GM23338 (cell line): ENCODE data around the gene SMARCE1. TPM values are rescaled to one million over a fixed set of nuclear protein-coding genes. Genes with fewer than 3 reads are reported as not detected.

Experiments
- ATAC-seq: fragments of 200-7000 bp; cut with Tn5 transposase; 3 replicates; pipeline ENCODE4 v1.9.1; 2020
- DNase-seq: peaks from one replicate; pipeline ENCODE4 v3.0.0-alpha.2; 2015; ENCODE audit warnings: low spot score
- H2AFZ ChIP-seq: fragments of 200-600 bp; sonication (generic); 2 replicates; pipeline ENCODE4 v1.8.0; 2016; ENCODE audit warnings: antibody characterized with exemption, mild to moderate bottlenecking, moderate library complexity
- H3F3A ChIP-seq: fragments of 200-600 bp; sonication (generic); replicated peaks from 2 replicates; pipeline ENCODE4 v1.8.0; 2017; ENCODE audit warnings: antibody characterized with exemption, mixed run types, low read depth
- H3K27ac ChIP-seq: fragments of 200-600 bp; sonication (generic); 2 replicates; pipeline ENCODE4 v1.6.1; 2016; ENCODE audit warnings: low read depth
- H3K27me3 ChIP-seq: fragments of 200-600 bp; sonication (generic); 2 replicates; pipeline ENCODE4 v1.8.0; 2016; ENCODE audit warnings: mild to moderate bottlenecking, mixed run types, moderate library complexity; ENCODE audit not compliant: insufficient read depth
- H3K36me3 ChIP-seq: fragments of 200-600 bp; sonication (generic); 2 replicates; pipeline ENCODE4 v1.8.0; 2016; ENCODE audit warnings: mild to moderate bottlenecking; ENCODE audit not compliant: insufficient read depth
- H3K4me1 ChIP-seq: fragments of 200-600 bp; sonication (generic); 2 replicates; pipeline ENCODE4 v1.8.0; 2016; ENCODE audit warnings: mild to moderate bottlenecking, moderate library complexity; ENCODE audit not compliant: insufficient read depth
- H3K4me2 ChIP-seq: fragments of 200-600 bp; sonication (generic); 2 replicates; pipeline ENCODE4 v1.7.1; 2017; ENCODE audit warnings: mixed run types
- H3K4me3 ChIP-seq: fragments of 200-600 bp; sonication (generic); 2 replicates; pipeline ENCODE4 v1.6.1; 2016; ENCODE audit warnings: mixed run types
- H3K79me2 ChIP-seq: fragments of 200-600 bp; sonication (generic); replicated peaks from 2 replicates; pipeline ENCODE4 v1.8.0; 2017; ENCODE audit warnings: mild to moderate bottlenecking; ENCODE audit not compliant: insufficient read depth
- H3K9me2 ChIP-seq: fragments of 200-600 bp; sonication (generic); 2 replicates; pipeline ENCODE4 v1.8.0; 2017; ENCODE audit not compliant: insufficient read depth
- H4K20me1 ChIP-seq: fragments of 200-600 bp; sonication (generic); replicated peaks from 2 replicates; pipeline ENCODE4 v1.8.0; 2017; ENCODE audit warnings: mild to moderate bottlenecking; ENCODE audit not compliant: insufficient read depth
- H3K27ac Mint-ChIP-seq: 2 replicates; pipeline ENCODE4 v1.8.0; 2020; ENCODE audit warnings: inconsistent platforms, mild to moderate bottlenecking, moderate library complexity, mixed read lengths
- H3K27me3 Mint-ChIP-seq: 3 replicates; pipeline ENCODE4 v1.8.0; 2022; ENCODE audit warnings: low read depth, mild to moderate bottlenecking, moderate library complexity, mixed read lengths, inconsistent platforms; ENCODE audit not compliant: insufficient read depth, poor library complexity
- H3K36me3 Mint-ChIP-seq: 3 replicates; pipeline ENCODE4 v1.8.0; 2021; ENCODE audit warnings: low read depth, mild to moderate bottlenecking, inconsistent platforms, moderate library complexity, mixed read lengths
- H3K4me1 Mint-ChIP-seq: 3 replicates; pipeline ENCODE4 v1.8.0; 2020; ENCODE audit warnings: mild to moderate bottlenecking, inconsistent platforms, mixed read lengths
- H3K4me3 Mint-ChIP-seq: 3 replicates; pipeline ENCODE4 v1.8.0; 2021; ENCODE audit warnings: moderate library complexity, mild to moderate bottlenecking, inconsistent platforms, mixed read lengths
- H3K9me3 Mint-ChIP-seq: 3 replicates; pipeline ENCODE4 v1.8.0; 2020; ENCODE audit warnings: moderate library complexity, mild to moderate bottlenecking, inconsistent platforms, mixed read lengths
- ETS1 ChIP-seq: IDR thresholded peaks from 2 replicates; pipeline ENCODE4 v1.6.1; 2016; ENCODE audit warnings: antibody characterized with exemption
- EZH2 ChIP-seq: fragments of 200-600 bp; sonication (generic); IDR thresholded peaks from one replicate; pipeline ENCODE4 v1.8.0; 2017; ENCODE audit warnings: antibody characterized with exemption, mild to moderate bottlenecking, low read depth; ENCODE audit not compliant: unreplicated experiment
- EZH2phosphoT487 ChIP-seq: fragments of 200-600 bp; sonication (generic); IDR thresholded peaks from one replicate; pipeline ENCODE4 v1.8.1; 2018; ENCODE audit warnings: antibody characterized with exemption; ENCODE audit not compliant: unreplicated experiment
- JUNB ChIP-seq: IDR thresholded peaks from one replicate; pipeline ENCODE4 v1.6.1; 2016; ENCODE audit warnings: antibody characterized with exemption; ENCODE audit not compliant: unreplicated experiment
- NANOG ChIP-seq: IDR thresholded peaks from 2 replicates; pipeline ENCODE4 v1.6.1; 2016; ENCODE audit warnings: antibody characterized with exemption, borderline replicate concordance
- POLR2AphosphoS5 ChIP-seq: IDR thresholded peaks from 2 replicates; pipeline ENCODE4 v1.6.1; 2016; ENCODE audit warnings: antibody characterized with exemption, low read depth
- STAT1 ChIP-seq: IDR thresholded peaks from one replicate; pipeline ENCODE4 v1.6.1; 2016; ENCODE audit warnings: antibody characterized with exemption; ENCODE audit not compliant: unreplicated experiment
- ZNF114 ChIP-seq: fragments of 250-450 bp; sonication (Bioruptor Pico); IDR thresholded peaks from 2 replicates; pipeline ENCODE4 v1.5.0; 2020; ENCODE audit warnings: mild to moderate bottlenecking, moderate library complexity
- ZNF331 ChIP-seq: fragments of 250-450 bp; sonication (Bioruptor Pico); IDR thresholded peaks from 2 replicates; pipeline ENCODE4 v1.5.0; 2020; ENCODE audit warnings: low read depth, mild to moderate bottlenecking, moderate library complexity
- polyA plus RNA-seq: library from polyadenylated mRNA; unstranded; fragments of >200 nt; fragmentation: Nextera tagmentation; extraction: Ambion mirVana; gene quantifications from 2 replicates; pipeline ENCODE4 v1.2.1, GENCODE V29; 2016
- total RNA-seq: library from RNA; depleted of rRNA; stranded (reverse); fragments of >200 nt; shearing (Covaris generic); gene quantifications from 2 replicates; pipeline ENCODE4 v1.2.3, GENCODE V29; 2014
- TF ChIP-seq, protein P1 (sequence below): IDR thresholded peaks from one replicate; pipeline ENCODE4 v1.6.1; 2018; ENCODE audit warnings: antibody characterized with exemption; ENCODE audit not compliant: unreplicated experiment
- TF ChIP-seq, protein P2 (sequence below), 2 experiments: fragments of 200-600 bp in 1 of 2; sonication (generic) in 1 of 2; conservative IDR thresholded peaks; 2 replicates each; pipeline versions ENCODE4 v1.5.1 to v1.6.1; 2016 to 2017; ENCODE audit warnings: antibody characterized with exemption in 2 of 2, low read depth in 2 of 2, mild to moderate bottlenecking in 2 of 2, moderate library complexity in 1 of 2

The SMARCE1 gene
- total and polyA plus RNA-seq, 2 experiments from 2014 or later = 101 to 258 TPM

DNA sequence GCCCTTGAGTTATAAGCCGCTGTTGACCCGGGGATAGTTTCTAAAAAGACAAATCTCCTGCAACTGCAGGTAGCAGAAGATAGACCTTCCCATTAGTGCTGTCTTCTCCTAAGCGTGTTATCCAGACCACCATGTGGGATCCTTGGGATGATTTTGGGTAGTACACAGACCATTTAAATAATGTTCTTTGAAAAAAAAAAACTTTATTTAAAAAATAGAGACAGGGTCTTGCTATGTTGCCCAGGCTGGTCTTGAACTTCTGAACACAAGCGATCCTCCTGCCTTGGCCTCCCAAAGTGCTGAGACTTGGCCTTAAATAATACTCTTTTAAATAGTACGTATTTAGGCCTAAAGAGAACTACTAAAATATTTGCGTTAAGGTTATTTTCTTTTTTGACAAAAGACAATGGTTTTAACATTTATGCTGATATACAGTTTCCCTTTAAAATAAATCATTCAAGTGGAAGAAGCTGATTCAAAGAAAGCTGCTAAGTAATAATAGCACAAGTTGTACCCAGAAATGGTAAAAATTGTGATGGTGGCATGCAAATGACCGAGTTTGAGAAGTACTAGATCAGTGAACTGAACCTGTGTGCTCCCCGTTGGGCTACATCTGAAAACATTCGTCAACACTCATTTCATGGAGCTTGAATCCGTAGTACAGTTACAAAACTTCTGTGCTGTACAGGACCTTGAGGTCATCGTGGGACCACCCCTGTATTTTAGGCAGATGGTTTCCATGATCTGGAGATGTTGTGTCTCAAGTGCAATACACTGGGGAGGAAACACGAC, 24.0 kb downstream of the SMARCE1 start:
- H3K36me3 ChIP-seq = peaks cover 4% of the 10 kb centered on the region; the same call in 1 of the 2 replicates
- no peak overlapping the region for H3K27ac Mint-ChIP-seq

GRCh38 chr17:40622509-40622928, 25.1 kb downstream of the SMARCE1 start:
- Histone ChIP-seq H3F3A (0 out of 2 replicates have a peak, but pooled peaks cover 4% of the 10 kb centered on the region), H4K20me1 (no peaks in the 10 kb centered on the region; the same call in 1 of the 2 replicates), H3K4me3 (no peak overlapping the region), H3K4me1 (peaks cover 14% of the 10 kb centered on the region), H3K4me2 (no peak overlapping the region), H3K27me3 (no peaks in the 10 kb centered on the region), H3K27ac (no peak overlapping the region), H3K9me2 (no peaks in the 10 kb centered on the region), H2AFZ (no peak overlapping the region), H3K79me2 (no peaks in the 10 kb centered on the region), H3K36me3 (no peaks in the 10 kb centered on the region)
- H3K36me3 Mint-ChIP-seq = no peaks in the 10 kb centered on the region; the same call in 2 of the 3 replicates
- peaks cover 8% of the 10 kb centered on the region for H3K4me1 Mint-ChIP-seq
- no peak overlapping the region for H3K27ac Mint-ChIP-seq
- no peaks in the 10 kb centered on the region for H3K9me3 Mint-ChIP-seq
- peaks cover 6% of the 10 kb centered on the region for H3K27me3 Mint-ChIP-seq
- ATAC-seq = no peak
- H3K4me3 Mint-ChIP-seq = no peak overlapping the region
- no peak for DNase-seq
- no peak for TF ChIP-seq EZH2phosphoT487
- TF ChIP-seq POLR2AphosphoS5 = no peak
- no peak for TF ChIP-seq ZNF114 (CRISPR knock-in tag)
- TF ChIP-seq ETS1 = no peak
- no peak for TF ChIP-seq NANOG
- no peak for TF ChIP-seq STAT1
- TF ChIP-seq, protein P1, sequence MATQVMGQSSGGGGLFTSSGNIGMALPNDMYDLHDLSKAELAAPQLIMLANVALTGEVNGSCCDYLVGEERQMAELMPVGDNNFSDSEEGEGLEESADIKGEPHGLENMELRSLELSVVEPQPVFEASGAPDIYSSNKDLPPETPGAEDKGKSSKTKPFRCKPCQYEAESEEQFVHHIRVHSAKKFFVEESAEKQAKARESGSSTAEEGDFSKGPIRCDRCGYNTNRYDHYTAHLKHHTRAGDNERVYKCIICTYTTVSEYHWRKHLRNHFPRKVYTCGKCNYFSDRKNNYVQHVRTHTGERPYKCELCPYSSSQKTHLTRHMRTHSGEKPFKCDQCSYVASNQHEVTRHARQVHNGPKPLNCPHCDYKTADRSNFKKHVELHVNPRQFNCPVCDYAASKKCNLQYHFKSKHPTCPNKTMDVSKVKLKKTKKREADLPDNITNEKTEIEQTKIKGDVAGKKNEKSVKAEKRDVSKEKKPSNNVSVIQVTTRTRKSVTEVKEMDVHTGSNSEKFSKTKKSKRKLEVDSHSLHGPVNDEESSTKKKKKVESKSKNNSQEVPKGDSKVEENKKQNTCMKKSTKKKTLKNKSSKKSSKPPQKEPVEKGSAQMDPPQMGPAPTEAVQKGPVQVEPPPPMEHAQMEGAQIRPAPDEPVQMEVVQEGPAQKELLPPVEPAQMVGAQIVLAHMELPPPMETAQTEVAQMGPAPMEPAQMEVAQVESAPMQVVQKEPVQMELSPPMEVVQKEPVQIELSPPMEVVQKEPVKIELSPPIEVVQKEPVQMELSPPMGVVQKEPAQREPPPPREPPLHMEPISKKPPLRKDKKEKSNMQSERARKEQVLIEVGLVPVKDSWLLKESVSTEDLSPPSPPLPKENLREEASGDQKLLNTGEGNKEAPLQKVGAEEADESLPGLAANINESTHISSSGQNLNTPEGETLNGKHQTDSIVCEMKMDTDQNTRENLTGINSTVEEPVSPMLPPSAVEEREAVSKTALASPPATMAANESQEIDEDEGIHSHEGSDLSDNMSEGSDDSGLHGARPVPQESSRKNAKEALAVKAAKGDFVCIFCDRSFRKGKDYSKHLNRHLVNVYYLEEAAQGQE = no peak
- no peak for TF ChIP-seq EZH2
- no peak for TF ChIP-seq JUNB
- TF ChIP-seq ZNF331 (CRISPR knock-in tag) = no peak

More for the DNA sequence above, 24.0 kb downstream of the SMARCE1 start:
- peaks cover 14% of the 10 kb centered on the region for H3K4me1 ChIP-seq
- H3K27me3 ChIP-seq = no peaks in the 10 kb centered on the region
- H2AFZ ChIP-seq = no peak overlapping the region
- ATAC-seq (no peak), DNase-seq (no peak)
- 0 out of 2 replicates have a peak, but pooled peaks cover 4% of the 10 kb centered on the region for H3F3A ChIP-seq
- no peak overlapping the region for H3K4me2 ChIP-seq
- no peak overlapping the region for H3K27ac ChIP-seq
- H4K20me1 ChIP-seq = no peaks in the 10 kb centered on the region; the same call in 1 of the 2 replicates
- no peak overlapping the region for H3K4me3 Mint-ChIP-seq
- TF ChIP-seq NANOG = no peak
- no peak for TF ChIP-seq ZNF114 (CRISPR knock-in tag)
- TF ChIP-seq ETS1 = no peak
- no peak for TF ChIP-seq EZH2
- no peak for TF ChIP-seq STAT1
- no peak for TF ChIP-seq JUNB
- TF ChIP-seq, protein P2, sequence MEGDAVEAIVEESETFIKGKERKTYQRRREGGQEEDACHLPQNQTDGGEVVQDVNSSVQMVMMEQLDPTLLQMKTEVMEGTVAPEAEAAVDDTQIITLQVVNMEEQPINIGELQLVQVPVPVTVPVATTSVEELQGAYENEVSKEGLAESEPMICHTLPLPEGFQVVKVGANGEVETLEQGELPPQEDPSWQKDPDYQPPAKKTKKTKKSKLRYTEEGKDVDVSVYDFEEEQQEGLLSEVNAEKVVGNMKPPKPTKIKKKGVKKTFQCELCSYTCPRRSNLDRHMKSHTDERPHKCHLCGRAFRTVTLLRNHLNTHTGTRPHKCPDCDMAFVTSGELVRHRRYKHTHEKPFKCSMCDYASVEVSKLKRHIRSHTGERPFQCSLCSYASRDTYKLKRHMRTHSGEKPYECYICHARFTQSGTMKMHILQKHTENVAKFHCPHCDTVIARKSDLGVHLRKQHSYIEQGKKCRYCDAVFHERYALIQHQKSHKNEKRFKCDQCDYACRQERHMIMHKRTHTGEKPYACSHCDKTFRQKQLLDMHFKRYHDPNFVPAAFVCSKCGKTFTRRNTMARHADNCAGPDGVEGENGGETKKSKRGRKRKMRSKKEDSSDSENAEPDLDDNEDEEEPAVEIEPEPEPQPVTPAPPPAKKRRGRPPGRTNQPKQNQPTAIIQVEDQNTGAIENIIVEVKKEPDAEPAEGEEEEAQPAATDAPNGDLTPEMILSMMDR (conservative IDR thresholded peaks at IDR 0.05; ENCODE audit: low read depth in 2 of 2) = no peak
- TF ChIP-seq ZNF331 (CRISPR knock-in tag) = no peak
- TF ChIP-seq POLR2AphosphoS5 = no peak
- H3K36me3 Mint-ChIP-seq = peaks cover 7% of the 10 kb centered on the region; the same call in 2 of the 3 replicates
- no peaks in the 10 kb centered on the region for H3K79me2 ChIP-seq
- H3K27me3 Mint-ChIP-seq = no peaks in the 10 kb centered on the region
- no peaks in the 10 kb centered on the region for H3K9me2 ChIP-seq
- peaks cover 8% of the 10 kb centered on the region for H3K4me1 Mint-ChIP-seq
- no peak overlapping the region for H3K4me3 ChIP-seq
- H3K9me3 Mint-ChIP-seq = no peaks in the 10 kb centered on the region
